Measurements from ENCODE around the gene MYL3.

DNA sequence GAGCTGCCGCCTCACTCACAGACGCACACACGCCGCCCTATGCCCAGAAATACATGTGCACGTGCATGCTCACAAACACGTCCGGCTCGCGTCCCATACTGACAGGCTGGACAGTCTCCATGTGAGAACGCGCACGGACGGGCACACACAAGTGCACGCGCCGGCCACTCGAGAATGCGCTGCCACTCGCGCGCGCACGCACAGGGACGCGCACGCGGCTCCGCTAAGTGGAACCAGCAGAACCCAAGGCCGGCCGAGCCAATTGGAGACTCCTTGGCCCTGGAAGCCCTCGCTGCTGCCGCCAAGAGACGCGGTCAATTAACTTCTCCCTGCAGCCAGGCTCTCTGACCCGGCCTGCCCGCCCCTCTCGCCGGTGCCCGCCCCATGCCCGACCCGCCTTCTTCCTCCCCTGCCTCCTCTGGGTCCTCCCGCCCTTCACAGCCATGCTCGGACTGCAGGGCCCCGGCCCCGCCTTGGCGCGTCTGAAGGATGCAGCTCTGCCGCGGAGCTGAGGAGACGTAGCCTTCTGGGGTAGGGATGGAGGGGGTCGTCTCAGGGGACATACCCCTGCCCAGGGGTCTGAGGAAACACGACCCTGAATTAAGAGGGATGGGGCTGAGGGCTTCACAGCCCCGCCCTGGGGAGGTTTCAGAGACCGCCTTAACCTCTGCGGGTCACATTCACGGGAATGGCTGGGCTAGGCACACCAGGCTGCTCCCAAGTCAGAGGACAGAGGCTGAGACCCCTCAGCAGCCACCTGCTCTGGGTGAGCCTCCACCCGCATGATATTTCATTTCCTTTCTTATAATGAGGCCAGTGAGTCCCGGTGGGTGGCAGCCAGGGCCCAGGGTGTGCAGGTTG is 29.3 kb upstream of the MYL3 start:
- TF ChIP-seq, protein P1, sequence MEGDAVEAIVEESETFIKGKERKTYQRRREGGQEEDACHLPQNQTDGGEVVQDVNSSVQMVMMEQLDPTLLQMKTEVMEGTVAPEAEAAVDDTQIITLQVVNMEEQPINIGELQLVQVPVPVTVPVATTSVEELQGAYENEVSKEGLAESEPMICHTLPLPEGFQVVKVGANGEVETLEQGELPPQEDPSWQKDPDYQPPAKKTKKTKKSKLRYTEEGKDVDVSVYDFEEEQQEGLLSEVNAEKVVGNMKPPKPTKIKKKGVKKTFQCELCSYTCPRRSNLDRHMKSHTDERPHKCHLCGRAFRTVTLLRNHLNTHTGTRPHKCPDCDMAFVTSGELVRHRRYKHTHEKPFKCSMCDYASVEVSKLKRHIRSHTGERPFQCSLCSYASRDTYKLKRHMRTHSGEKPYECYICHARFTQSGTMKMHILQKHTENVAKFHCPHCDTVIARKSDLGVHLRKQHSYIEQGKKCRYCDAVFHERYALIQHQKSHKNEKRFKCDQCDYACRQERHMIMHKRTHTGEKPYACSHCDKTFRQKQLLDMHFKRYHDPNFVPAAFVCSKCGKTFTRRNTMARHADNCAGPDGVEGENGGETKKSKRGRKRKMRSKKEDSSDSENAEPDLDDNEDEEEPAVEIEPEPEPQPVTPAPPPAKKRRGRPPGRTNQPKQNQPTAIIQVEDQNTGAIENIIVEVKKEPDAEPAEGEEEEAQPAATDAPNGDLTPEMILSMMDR (IDR thresholded peaks at IDR 0.05; ENCODE audit: low read depth, low read length, poor library complexity, severe bottlenecking), result no peak
- peak; percentile 91; the same call in 1 of the 2 replicates for TF ChIP-seq EZH2phosphoT487 (IDR thresholded peaks at IDR 0.05; ENCODE audit: borderline replicate concordance, low read length)

Data from DOHH2 (cell line).